Measurements from ENCODE around the gene MCRIP1. TPM values are rescaled to one million over a fixed set of nuclear protein-coding genes. Genes with fewer than 3 reads are reported as not detected.

MCRIP1 gene
- total and polyA plus RNA-seq, 2 of the 4 experiments (the other 2 are of a cell fraction), result 56.5 to 164 TPM

GRCh38 chr17:81834831-81835267 is 1.8 kb upstream of the MCRIP1 start, which contains the start of gene PPP1R27:
Gene PPP1R27, minus strand, starts transcription at chr17:81835050. Its CDS starts 97 bp downstream, at chr17:81834953.
- BruUV-seq (replicated peaks), result no TSS peak

More at GRCh38 chr17:81834831-81835267, 1.8 kb upstream of the MCRIP1 start, which contains the start of gene PPP1R27:
- no peak for TF ChIP-seq MAFK (IDR thresholded peaks at IDR 0.05; ENCODE audit: low read depth, low read length)
- TF ChIP-seq NFE2L2 (IDR thresholded peaks at IDR 0.05; ENCODE audit: low read depth, low read length), result no peak
- no peak for TF ChIP-seq MAZ (IDR thresholded peaks at IDR 0.05; ENCODE audit: borderline replicate concordance, low read depth, low read length)
- no peak for TF ChIP-seq BHLHE40 (IDR thresholded peaks at IDR 0.05; ENCODE audit: low read depth, low read length)
- no peak for TF ChIP-seq SMC3 (IDR thresholded peaks at IDR 0.05; ENCODE audit: low read depth, low read length)
- no peak for TF ChIP-seq POLR2A (IDR thresholded peaks at IDR 0.05; ENCODE audit: low read depth, low read length)
- TF ChIP-seq CEBPB (IDR thresholded peaks at IDR 0.05; ENCODE audit: low read depth, low read length), result no peak
- no peak for TF ChIP-seq ELK1 (IDR thresholded peaks at IDR 0.05; ENCODE audit: borderline replicate concordance, low read depth, low read length)
- no peak for TF ChIP-seq RAD21 (IDR thresholded peaks at IDR 0.05; ENCODE audit: low read length)
- TF ChIP-seq FOS (IDR thresholded peaks at IDR 0.05; ENCODE audit: low read depth, low read length), result no peak
- no peak for TF ChIP-seq USF2 (IDR thresholded peaks at IDR 0.05; ENCODE audit: low read depth, low read length)
- TF ChIP-seq CTCF (conservative IDR thresholded peaks at IDR 0.05; ENCODE audit: low read depth, low read length), result no peak
- WGBS, 2 experiments (ENCODE audit: extremely low coverage in 2 of 2, insufficient read length in 1 of 2), result 94% methylated on average over 23 of the region's 26 CpGs; no CpG with 5 or more reads in 1 of the 2 experiments
- Histone ChIP-seq H2BK15ac (ENCODE audit: low read depth, low read length) (no peak within 1 kb of the TSS), H3K4me1 (ENCODE audit: control insufficient read depth, insufficient read depth, low read length) (peaks cover 15% of the 10 kb centered on the region), H3K27me3 (ENCODE audit: control insufficient read depth, insufficient read depth, low read length) (no peaks in the 10 kb centered on the region), H3K9me1 (ENCODE audit: insufficient read depth, low read length) (peaks cover 29% of the 10 kb centered on the region), H2AK5ac (ENCODE audit: low read depth, low read length) (peak within 1 kb of the TSS; percentile 35; the same call in 1 of the 2 replicates), H2BK5ac (ENCODE audit: low read depth, low read length, poor library complexity, severe bottlenecking) (peak within 1 kb of the TSS; percentile 98), H4K5ac (ENCODE audit: low read depth, low read length) (peak within 1 kb of the TSS; percentile 97), H3K36me3 (ENCODE audit: control insufficient read depth, insufficient read depth, low read length) (peaks cover 5% of the 10 kb centered on the region; the same call in 1 of the 2 replicates), H3K79me1 (ENCODE audit: low read depth in 1 of 2, low read length in 2 of 2) (peaks cover 15 to 40% of the 10 kb centered on the region in 2 experiments), H3K27ac (ENCODE audit: insufficient read depth, low read length) (peak within 1 kb of the TSS; percentile 97), H3K4ac (ENCODE audit: low read depth, low read length) (peak within 1 kb of the TSS; percentile 100), H4K20me1 (ENCODE audit: insufficient read depth, low read length) (peaks cover 14% of the 10 kb centered on the region; the same call in 1 of the 2 replicates), H4K8ac (ENCODE audit: low read depth in 2 of 2, low read length in 2 of 2) (peak within 1 kb of the TSS; percentile 98 to 100), H3K18ac (ENCODE audit: low read depth, low read length) (no peak within 1 kb of the TSS), H2AK9ac (replicated peaks; ENCODE audit: low read depth, low read length, poor library complexity) (peak within 1 kb of the TSS; percentile 100), H3K23ac (ENCODE audit: low read depth, low read length) (peak within 1 kb of the TSS; percentile 95), H2AFZ (replicated peaks; ENCODE audit: low read length, poor library complexity) (peak within 1 kb of the TSS; percentile 93), H3K9me3 (ENCODE audit: control insufficient read depth, insufficient read depth, low read length) (no peaks in the 10 kb centered on the region), H2BK20ac (ENCODE audit: low read depth, low read length) (no peak within 1 kb of the TSS), H3K4me3 (ENCODE audit: insufficient read depth, low read depth, low read length) (peak within 1 kb of the TSS; percentile 87), H3K14ac (replicated peaks; ENCODE audit: low read depth, low read length) (peak within 1 kb of the TSS; percentile 100), H3K56ac (ENCODE audit: extremely low read depth, insufficient read depth, low read length) (no peak within 1 kb of the TSS), H4K91ac (ENCODE audit: insufficient read depth, low read depth, low read length) (peak within 1 kb of the TSS; percentile 99), H3K9ac (ENCODE audit: low read depth, low read length) (peak within 1 kb of the TSS; percentile 97), H3K4me2 (ENCODE audit: low read depth, low read length) (peak within 1 kb of the TSS; percentile 95), H2BK120ac (ENCODE audit: low read depth, low read length) (no peak within 1 kb of the TSS)
- ATAC-seq (ENCODE audit: low read depth) (no peak), DNase-seq (no peak)
- ChIA-PET POLR2A (ENCODE audit: unreplicated experiment) (no interaction called here), CTCF (no interaction called here)
- intact Hi-C loops (cut with micrococcal nuclease) (no loop called here), in situ Hi-C loops (cut with MboI; ENCODE audit: low sequenced_read_pairs) (no loop called here), dilution Hi-C loops (cut with HindIII; ENCODE audit: low sequenced_read_pairs, unreplicated experiment) (no loop called here)
